CD4-positive, alpha-beta memory T cell (primary cell): ENCODE measurements around the gene HHATL. TPM values are rescaled to one million over a fixed set of nuclear protein-coding genes. Genes with fewer than 3 reads are reported as not detected.
A peak's percentile ranks its signal among the peaks of the same experiment; 100 is the strongest.

Source experiments
- CTCF ChIA-PET: fragments of 350-600 bp; sonication (Branson Sonifier 250); formaldehyde crosslinking; loops from one replicate; lab custom pipeline; 2021; ENCODE audit warnings: inconsistent platforms; ENCODE audit not compliant: partially characterized antibody; lab: Charles Lee
- POLR2A ChIA-PET: fragments of 350-600 bp; sonication (Branson Sonifier 250); formaldehyde crosslinking; loops from one replicate; lab custom pipeline; 2021; ENCODE audit not compliant: partially characterized antibody; lab: Charles Lee
- DNase-seq, 5 donors: peaks; one replicate each; pipeline versions ENCODE4 v3.0.0 to v3.0.0-alpha.2; 2020 to 2022; ENCODE audit warnings: mixed read lengths in 1 of 5
- H3K27ac ChIP-seq: one replicate; pipeline ENCODE4 v1.7.0; 2013; ENCODE audit warnings: low read depth, low read length
- H3K27me3 ChIP-seq: 2 replicates; pipeline ENCODE4 v1.7.0; 2013; ENCODE audit warnings: mild to moderate bottlenecking, low read length, moderate library complexity; ENCODE audit not compliant: insufficient read depth
- H3K36me3 ChIP-seq: 2 replicates; pipeline ENCODE4 v1.7.0; 2013; ENCODE audit warnings: mild to moderate bottlenecking, low read length, moderate library complexity; ENCODE audit not compliant: insufficient read depth
- H3K4me1 ChIP-seq: 2 replicates; pipeline ENCODE4 v1.7.0; 2013; ENCODE audit warnings: mild to moderate bottlenecking, low read length, moderate library complexity; ENCODE audit not compliant: insufficient read depth
- H3K4me3 ChIP-seq, 2 donors: one replicate each; pipeline ENCODE4 v1.7.0; 2013; ENCODE audit warnings: low read length in 2 of 2, mild to moderate bottlenecking in 1 of 2
- H3K9me3 ChIP-seq, 2 donors: one replicate each; pipeline ENCODE4 v1.7.0; 2013; ENCODE audit warnings: low read length in 2 of 2, control low read depth in 1 of 2; ENCODE audit not compliant: control insufficient read depth in 1 of 2
- H3K27ac Mint-ChIP-seq, 7 donors: one replicate each; pipeline ENCODE4 v1.8.0; 2020 to 2021; ENCODE audit warnings: mixed read lengths in 7 of 7, mild to moderate bottlenecking in 6 of 7, inconsistent platforms in 3 of 7, moderate library complexity in 3 of 7
- H3K27me3 Mint-ChIP-seq, 2 donors: one replicate each; pipeline ENCODE4 v1.8.0; 2020 to 2021; ENCODE audit warnings: mixed read lengths in 2 of 2
- H3K36me3 Mint-ChIP-seq, 2 donors: one replicate each; pipeline ENCODE4 v1.8.0; 2020 to 2021; ENCODE audit warnings: mixed read lengths in 2 of 2, inconsistent platforms in 1 of 2, mild to moderate bottlenecking in 1 of 2
- H3K4me1 Mint-ChIP-seq, 4 donors: one replicate each; pipeline ENCODE4 v1.8.0; 2020 to 2021; ENCODE audit warnings: mixed read lengths in 4 of 4, mild to moderate bottlenecking in 1 of 4
- H3K4me3 Mint-ChIP-seq, 8 donors: one replicate each; pipeline ENCODE4 v1.8.0; 2020 to 2021; ENCODE audit warnings: mixed read lengths in 8 of 8, mild to moderate bottlenecking in 7 of 8, moderate library complexity in 6 of 8, inconsistent platforms in 3 of 8
- H3K9me3 Mint-ChIP-seq, 8 donors: one replicate each; pipeline ENCODE4 v1.8.0; 2020 to 2021; ENCODE audit warnings: mixed read lengths in 8 of 8, mild to moderate bottlenecking in 5 of 8, inconsistent platforms in 3 of 8, moderate library complexity in 1 of 8
- intact Hi-C: fragments of 100-400 bp; cut with micrococcal nuclease; formaldehyde crosslinking; loops from one replicate; pipeline ENCODE4 v1.15.1; 2023
- polyA plus RNA-seq, 2 donors: library from polyadenylated mRNA; unstranded; fragments of 300-500 nt; fragmentation: Illumina TruSeq; gene quantifications; one replicate each; pipeline ENCODE4 v1.2.3, GENCODE V29; 2021
- total RNA-seq, 2 experiments: library from RNA; stranded (reverse); gene quantifications; one replicate each; pipeline ENCODE4 v1.2.3, GENCODE V29; 2021

HHATL gene
- total and polyA plus RNA-seq, 4 experiments from 2014 or later: not detected

DNA sequence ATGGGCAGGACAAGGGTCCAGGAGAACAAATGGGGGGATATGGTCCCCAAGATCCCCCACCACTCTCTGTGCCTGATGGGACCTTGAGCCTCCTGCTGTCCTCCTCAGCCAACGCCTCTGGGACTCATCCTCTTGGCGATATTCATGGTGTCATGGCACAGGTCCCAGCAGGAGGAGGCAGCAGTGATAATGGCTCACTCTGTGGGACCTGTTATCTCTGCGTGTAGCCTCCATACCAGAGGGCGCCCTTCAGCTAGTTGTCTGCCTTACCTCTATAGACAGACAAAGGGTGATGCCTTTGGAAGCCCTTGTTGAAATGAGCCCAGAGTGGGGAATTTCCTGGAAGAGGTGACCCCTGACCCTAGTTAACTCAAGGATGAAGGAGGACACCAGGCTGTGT, 41.7 kb downstream of the HHATL start:
- peak overlapping the region in 1 of 7 donors; percentile 21 for H3K27ac Mint-ChIP-seq
- H3K9me3 Mint-ChIP-seq: peaks cover 0 to 2% (median 0%) of the 10 kb centered on the region in 8 donors
- no peaks in the 10 kb centered on the region for H3K27me3 Mint-ChIP-seq
- DNase-seq: no peak
- H3K4me3 Mint-ChIP-seq: no peak overlapping the region
- intact Hi-C loops: no loop called here
- ChIA-PET CTCF (interaction anchor here (0.6 to 1.8 kb wide), 2 partner anchors 9 to 85 kb away, joined by 3 to 4 read pairs; no protein-coding TSS in a partner anchor), POLR2A (no interaction called here)
- no peaks in the 10 kb centered on the region for H3K9me3 ChIP-seq
- H3K36me3 Mint-ChIP-seq: no peaks in the 10 kb centered on the region
- H3K4me1 Mint-ChIP-seq: peaks cover 0 to 12% (median 3%) of the 10 kb centered on the region in 4 donors
- no peaks in the 10 kb centered on the region for H3K36me3 ChIP-seq
- H3K4me3 ChIP-seq: no peak overlapping the region
- H3K4me1 ChIP-seq: no peaks in the 10 kb centered on the region
- H3K27ac ChIP-seq: no peak overlapping the region
- H3K27me3 ChIP-seq: no peaks in the 10 kb centered on the region

DNA sequence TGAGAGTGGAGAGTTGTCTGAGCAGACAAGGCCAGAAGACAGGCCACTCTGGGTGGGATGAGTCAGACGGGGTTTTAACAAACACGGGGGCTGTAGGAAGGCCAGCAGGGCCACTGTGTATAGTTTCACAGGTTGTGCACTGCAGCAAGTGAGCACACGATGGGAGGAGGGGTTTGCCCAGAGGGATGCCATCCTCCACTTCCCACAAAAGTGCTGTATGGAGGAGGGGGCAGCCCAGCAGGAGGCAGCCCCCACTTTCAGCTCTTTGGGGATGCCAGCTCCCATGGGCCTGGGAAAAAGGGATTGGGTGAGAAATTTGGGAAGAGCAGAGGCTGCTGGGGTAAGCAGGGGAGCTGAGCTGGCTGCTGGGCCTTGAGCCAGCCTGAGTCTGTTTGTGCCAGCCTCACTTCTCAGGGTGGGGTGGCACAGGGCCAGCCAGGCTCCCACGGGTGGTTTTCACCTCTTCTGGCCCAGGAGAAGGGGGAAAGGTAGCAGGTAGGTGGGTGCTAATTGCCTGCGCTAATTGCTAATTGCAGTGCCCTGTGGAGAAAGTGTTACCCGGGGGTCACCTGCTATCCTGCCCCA, 42.4 kb downstream of the HHATL start:
- Mint-ChIP-seq H3K27ac (peak overlapping the region in 3 of 7 donors; percentile 26 to 38 (median 35)), H3K9me3 (peaks cover 0 to 2% (median 0%) of the 10 kb centered on the region in 8 donors), H3K36me3 (no peaks in the 10 kb centered on the region), H3K4me3 (no peak overlapping the region), H3K4me1 (peaks cover 0 to 12% (median 5%) of the 10 kb centered on the region in 4 donors), H3K27me3 (no peaks in the 10 kb centered on the region)
- Histone ChIP-seq H3K36me3 (no peaks in the 10 kb centered on the region), H3K27ac (no peak overlapping the region), H3K4me3 (no peak overlapping the region), H3K27me3 (no peaks in the 10 kb centered on the region), H3K4me1 (peaks cover 6% of the 10 kb centered on the region), H3K9me3 (no peaks in the 10 kb centered on the region)
- no peak for DNase-seq
- intact Hi-C loops: no loop called here
- ChIA-PET POLR2A (no interaction called here), CTCF (interaction anchor here (0.6 to 1.8 kb wide), 3 partner anchors 8 to 188 kb away, joined by 3 to 4 read pairs (median 3); no protein-coding TSS in a partner anchor)

DNA sequence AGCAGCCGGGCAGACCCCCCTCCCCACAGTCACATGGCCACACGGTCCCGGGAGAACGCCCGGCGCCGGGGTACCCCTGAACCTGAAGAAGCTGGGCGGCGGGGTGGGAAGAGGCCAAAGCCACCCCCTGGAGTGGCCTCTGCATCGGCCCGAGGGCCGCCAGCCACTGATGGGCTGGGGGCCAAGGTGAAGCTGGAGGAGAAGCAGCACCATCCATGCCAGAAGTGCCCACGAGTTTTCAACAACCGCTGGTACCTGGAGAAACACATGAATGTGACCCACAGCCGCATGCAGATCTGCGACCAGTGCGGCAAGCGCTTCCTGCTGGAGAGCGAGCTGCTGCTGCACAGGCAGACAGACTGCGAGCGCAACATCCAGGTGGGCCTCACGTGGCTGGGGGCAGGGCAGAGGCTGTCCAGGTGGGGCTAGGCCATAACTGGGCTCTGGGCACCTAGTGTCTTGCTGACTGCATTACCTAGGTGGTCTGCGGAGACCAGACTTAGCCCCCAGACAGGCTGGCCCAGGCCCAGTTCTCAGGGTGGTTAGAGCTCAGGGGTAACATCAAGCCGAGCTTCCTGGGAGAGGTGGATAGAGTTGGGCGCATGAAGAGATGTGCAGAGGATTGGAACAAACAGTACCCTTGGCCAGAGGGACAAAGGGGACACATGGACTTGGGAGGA, 43.0 kb downstream of the HHATL start:
- Mint-ChIP-seq H3K27me3 (no peaks in the 10 kb centered on the region), H3K4me3 (no peak overlapping the region), H3K9me3 (peaks cover 0 to 2% (median 0%) of the 10 kb centered on the region in 8 donors), H3K4me1 (peaks cover 0 to 12% (median 5%) of the 10 kb centered on the region in 4 donors), H3K27ac (peak overlapping the region in 3 of 7 donors; percentile 26 to 38 (median 35)), H3K36me3 (no peaks in the 10 kb centered on the region)
- CTCF ChIA-PET: interaction anchor here (0.6 kb wide), 1 partner anchor 189 kb away, joined by 3 read pairs; no protein-coding TSS in a partner anchor
- H3K4me1 ChIP-seq: peaks cover 10% of the 10 kb centered on the region
- DNase-seq: no peak
- H3K27ac ChIP-seq: no peak overlapping the region
- H3K9me3 ChIP-seq: no peaks in the 10 kb centered on the region
- POLR2A ChIA-PET: no interaction called here
- intact Hi-C loops: loop anchor here (10.0 kb wide), 1 partner anchor 85 kb away; no protein-coding TSS in a partner anchor
- no peak overlapping the region for H3K4me3 ChIP-seq
- H3K36me3 ChIP-seq: no peaks in the 10 kb centered on the region
- H3K27me3 ChIP-seq: no peaks in the 10 kb centered on the region

GRCh38 chr3:42658771-42659390, 43.7 kb downstream of the HHATL start:
- Histone ChIP-seq H3K4me1 (peaks cover 10% of the 10 kb centered on the region), H3K9me3 (no peaks in the 10 kb centered on the region), H3K27me3 (no peaks in the 10 kb centered on the region), H3K4me3 (no peak overlapping the region), H3K36me3 (no peaks in the 10 kb centered on the region), H3K27ac (no peak overlapping the region)
- Mint-ChIP-seq H3K27me3 (no peaks in the 10 kb centered on the region), H3K4me3 (no peak overlapping the region), H3K27ac (peak overlapping the region in 2 of 7 donors; percentile 24 to 25), H3K4me1 (peaks cover 0 to 14% (median 6%) of the 10 kb centered on the region in 4 donors), H3K9me3 (peaks cover 0 to 2% (median 0%) of the 10 kb centered on the region in 8 donors), H3K36me3 (no peaks in the 10 kb centered on the region)
- CTCF ChIA-PET: no interaction called here
- no peak for DNase-seq
- intact Hi-C loops: loop anchor here (10.0 kb wide), 1 partner anchor 86 kb away; no protein-coding TSS in a partner anchor
- POLR2A ChIA-PET: no interaction called here

GRCh38 chr3:42658091-42658770, 44.4 kb downstream of the HHATL start:
- Histone ChIP-seq H3K4me3 (no peak overlapping the region), H3K36me3 (no peaks in the 10 kb centered on the region), H3K27ac (no peak overlapping the region), H3K4me1 (peaks cover 16% of the 10 kb centered on the region), H3K9me3 (no peaks in the 10 kb centered on the region), H3K27me3 (no peaks in the 10 kb centered on the region)
- peaks cover 0 to 2% (median 0%) of the 10 kb centered on the region in 8 donors for H3K9me3 Mint-ChIP-seq
- no peak overlapping the region for H3K4me3 Mint-ChIP-seq
- no peaks in the 10 kb centered on the region for H3K27me3 Mint-ChIP-seq
- DNase-seq: no peak
- POLR2A ChIA-PET: no interaction called here
- peak overlapping the region in 2 of 7 donors; percentile 68 to 79 for H3K27ac Mint-ChIP-seq
- H3K4me1 Mint-ChIP-seq: peaks cover 2 to 19% (median 10%) of the 10 kb centered on the region in 4 donors
- H3K36me3 Mint-ChIP-seq: no peaks in the 10 kb centered on the region
- intact Hi-C loops: loop anchor here (10.0 kb wide), 1 partner anchor 87 kb away; no protein-coding TSS in a partner anchor
- CTCF ChIA-PET: no interaction called here

DNA sequence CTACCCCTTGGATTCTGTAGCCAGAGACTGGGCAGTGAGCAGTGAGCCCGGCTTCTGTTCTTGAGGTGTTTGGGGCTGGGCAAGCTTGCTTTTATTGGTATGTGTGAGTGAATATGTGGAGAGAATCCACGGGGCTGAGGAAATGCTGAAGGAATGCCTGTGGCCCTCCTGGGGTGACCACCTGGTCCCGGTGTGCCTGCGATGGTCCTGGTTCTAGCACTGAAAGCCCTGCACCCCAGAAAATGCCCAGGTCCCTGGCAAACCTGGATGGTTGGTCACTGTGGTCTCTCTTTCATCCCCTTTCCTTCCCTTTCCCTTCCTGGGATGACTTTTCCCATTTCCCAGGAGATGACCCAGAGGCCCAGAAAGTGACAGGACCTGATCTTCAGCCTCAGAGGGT, 44.9 kb downstream of the HHATL start:
- Mint-ChIP-seq H3K4me3 (no peak overlapping the region), H3K9me3 (peaks cover 0 to 2% (median 0%) of the 10 kb centered on the region in 8 donors), H3K36me3 (no peaks in the 10 kb centered on the region), H3K27me3 (no peaks in the 10 kb centered on the region), H3K27ac (peak overlapping the region in 2 of 7 donors; percentile 68 to 79), H3K4me1 (peaks cover 5 to 24% (median 14%) of the 10 kb centered on the region in 4 donors)
- Histone ChIP-seq H3K9me3 (no peaks in the 10 kb centered on the region), H3K27ac (no peak overlapping the region), H3K36me3 (no peaks in the 10 kb centered on the region), H3K27me3 (no peaks in the 10 kb centered on the region), H3K4me3 (no peak overlapping the region), H3K4me1 (peaks cover 22% of the 10 kb centered on the region)
- CTCF ChIA-PET: no interaction called here
- no peak for DNase-seq
- POLR2A ChIA-PET: no interaction called here
- intact Hi-C loops: loop anchor here (10.0 kb wide), 1 partner anchor 87 kb away; no protein-coding TSS in a partner anchor
